Measurements from ENCODE around the gene SPO11.

- TF ChIP-seq CTCF (conservative IDR thresholded peaks at IDR 0.05; ENCODE audit: low read depth in 2 of 2), result no peak
- TF ChIP-seq NANOG (IDR thresholded peaks at IDR 0.05; ENCODE audit: borderline replicate concordance), result no peak
- TF ChIP-seq POLR2AphosphoS5 (IDR thresholded peaks at IDR 0.05; ENCODE audit: low read depth), result no peak
- no peak for TF ChIP-seq EZH2 (IDR thresholded peaks at IDR 0.05; ENCODE audit: low read depth, unreplicated experiment)
- no peak for TF ChIP-seq ETS1 (IDR thresholded peaks at IDR 0.05)
- no peak for TF ChIP-seq EZH2phosphoT487 (IDR thresholded peaks at IDR 0.05; ENCODE audit: unreplicated experiment)
- TF ChIP-seq CREB1 (CRISPR knock-in tag; IDR thresholded peaks at IDR 0.05; ENCODE audit: low read depth), result no peak
- no peak for TF ChIP-seq REST (IDR thresholded peaks at IDR 0.05; ENCODE audit: unreplicated experiment)
- no peak for TF ChIP-seq ZNF114 (CRISPR knock-in tag; IDR thresholded peaks at IDR 0.05)
These were observed 20.0 kb upstream of the SPO11 start for GRCh38 chr20:57309544-57310115.

Measured in GM23338 (cell line).